GM11168 (cell line): Measurements from ENCODE around the gene KIAA1755.

Source experiments
- in situ Hi-C: fragments of 300-500 bp; cut with MboI; formaldehyde crosslinking; loops from one replicate; pipeline ENCODE4 v1.12.0; 2022; ENCODE audit warnings: low sequenced_read_pairs; ENCODE audit not compliant: unreplicated experiment

KIAA1755 gene

GRCh38 chr20:38209054-38209675, 51.4 kb downstream of the KIAA1755 start:
- in situ Hi-C loops = no loop called here

- in situ Hi-C loops = no loop called here
Measured at GRCh38 chr20:38208523-38208922, 52.0 kb downstream of the KIAA1755 start.

GRCh38 chr20:38208088-38208487, 52.4 kb downstream of the KIAA1755 start:
- in situ Hi-C loops = no loop called here

GRCh38 chr20:38207621-38208020, 52.9 kb downstream of the KIAA1755 start:
- in situ Hi-C loops = no loop called here

GRCh38 chr20:38205001-38205400, 55.5 kb downstream of the KIAA1755 start:
- in situ Hi-C loops = no loop called here

- in situ Hi-C loops = no loop called here
Measured at GRCh38 chr20:38203981-38204357, 56.6 kb downstream of the KIAA1755 start.

GRCh38 chr20:38203337-38203980, 57.1 kb downstream of the KIAA1755 start:
- in situ Hi-C loops = no loop called here

GRCh38 chr20:38202982-38203293, 57.6 kb downstream of the KIAA1755 start:
- in situ Hi-C loops = no loop called here

- in situ Hi-C loops = no loop called here
Measured at GRCh38 chr20:38202153-38202981, 58.2 kb downstream of the KIAA1755 start.

GRCh38 chr20:38201356-38201755, 59.2 kb downstream of the KIAA1755 start:
- in situ Hi-C loops = no loop called here

GRCh38 chr20:38200646-38201045, 59.9 kb downstream of the KIAA1755 start:
- in situ Hi-C loops = no loop called here

GRCh38 chr20:38199501-38200390, 60.8 kb downstream of the KIAA1755 start:
- in situ Hi-C loops = no loop called here

- in situ Hi-C loops = no loop called here
Measured at GRCh38 chr20:38198238-38198861, 62.2 kb downstream of the KIAA1755 start.

- in situ Hi-C loops = no loop called here
Measured at GRCh38 chr20:38197619-38198018, 62.9 kb downstream of the KIAA1755 start.

- in situ Hi-C loops = no loop called here
Measured at GRCh38 chr20:38197217-38197616, 63.3 kb downstream of the KIAA1755 start.

- in situ Hi-C loops = no loop called here
Measured at GRCh38 chr20:38196592-38196991, 63.9 kb downstream of the KIAA1755 start.

- in situ Hi-C loops = no loop called here
Measured at GRCh38 chr20:38196076-38196475, 64.5 kb downstream of the KIAA1755 start.

GRCh38 chr20:38195521-38195920, 65.0 kb downstream of the KIAA1755 start:
- in situ Hi-C loops = no loop called here

- in situ Hi-C loops = no loop called here
Measured at GRCh38 chr20:38194971-38195504, 65.5 kb downstream of the KIAA1755 start.

GRCh38 chr20:38193586-38194105, 66.9 kb downstream of the KIAA1755 start:
- in situ Hi-C loops = no loop called here
